ENCODE results near the gene COL9A2. TPM values are rescaled to one million over a fixed set of nuclear protein-coding genes. Genes with fewer than 3 reads are reported as not detected.

The COL9A2 gene
- total and polyA plus RNA-seq, 2 experiments from 2014 or later = 3.4 to 5.9 TPM

- Histone ChIP-seq H3K27ac (no peak overlapping the region), H3K4me3 (no peak overlapping the region), H3K36me3 (peaks cover 33% of the 10 kb centered on the region), H3K4me1 (ENCODE audit: low read depth) (no peaks in the 10 kb centered on the region), H3K27me3 (no peaks in the 10 kb centered on the region), H3K9me3 (ENCODE audit: low read depth) (no peaks in the 10 kb centered on the region)
- DNase-seq (ENCODE audit: low read depth in 1 of 2, low spot score in 1 of 2) = no peak
- TF ChIP-seq CTCF (IDR thresholded peaks at IDR 0.05; ENCODE audit: low read depth, low read length) = no peak
Measured at GRCh38 chr1:40281853-40282252, 35.2 kb downstream of the COL9A2 start.

- H3K4me3 ChIP-seq = no peak overlapping the region
Measured at GRCh38 chr1:40276122-40276521, 41.0 kb downstream of the COL9A2 start.

GRCh38 chr1:40274331-40274730, 42.8 kb downstream of the COL9A2 start:
- peaks cover 42% of the 10 kb centered on the region for H3K36me3 ChIP-seq
- no peaks in the 10 kb centered on the region for H3K27me3 ChIP-seq
- H3K4me3 ChIP-seq = no peak overlapping the region
- DNase-seq (ENCODE audit: low read depth in 1 of 2, low spot score in 1 of 2) = no peak
- no peak for TF ChIP-seq CTCF (IDR thresholded peaks at IDR 0.05; ENCODE audit: low read depth, low read length)
- no peak overlapping the region for H3K27ac ChIP-seq
- H3K9me3 ChIP-seq (ENCODE audit: low read depth) = no peaks in the 10 kb centered on the region
- H3K4me1 ChIP-seq (ENCODE audit: low read depth) = no peaks in the 10 kb centered on the region

More at GRCh38 chr1:40276122-40276521, 41.0 kb downstream of the COL9A2 start:
- no peak overlapping the region for H3K27ac ChIP-seq
- peaks cover 35% of the 10 kb centered on the region for H3K36me3 ChIP-seq
- no peaks in the 10 kb centered on the region for H3K9me3 ChIP-seq (ENCODE audit: low read depth)
- no peaks in the 10 kb centered on the region for H3K4me1 ChIP-seq (ENCODE audit: low read depth)
- no peak for TF ChIP-seq CTCF (IDR thresholded peaks at IDR 0.05; ENCODE audit: low read depth, low read length)
- no peaks in the 10 kb centered on the region for H3K27me3 ChIP-seq
- DNase-seq (ENCODE audit: low read depth in 1 of 2, low spot score in 1 of 2) = no peak

- TF ChIP-seq CTCF (IDR thresholded peaks at IDR 0.05; ENCODE audit: low read depth, low read length) = no peak
- H3K27ac ChIP-seq = no peak overlapping the region
- H3K27me3 ChIP-seq = no peaks in the 10 kb centered on the region
- no peak for DNase-seq (ENCODE audit: low read depth in 1 of 2, low spot score in 1 of 2)
- no peak overlapping the region for H3K4me3 ChIP-seq
- no peaks in the 10 kb centered on the region for H3K9me3 ChIP-seq (ENCODE audit: low read depth)
- peaks cover 45% of the 10 kb centered on the region for H3K36me3 ChIP-seq
- no peaks in the 10 kb centered on the region for H3K4me1 ChIP-seq (ENCODE audit: low read depth)
Measured at GRCh38 chr1:40273547-40274166, 43.4 kb downstream of the COL9A2 start.

DNA sequence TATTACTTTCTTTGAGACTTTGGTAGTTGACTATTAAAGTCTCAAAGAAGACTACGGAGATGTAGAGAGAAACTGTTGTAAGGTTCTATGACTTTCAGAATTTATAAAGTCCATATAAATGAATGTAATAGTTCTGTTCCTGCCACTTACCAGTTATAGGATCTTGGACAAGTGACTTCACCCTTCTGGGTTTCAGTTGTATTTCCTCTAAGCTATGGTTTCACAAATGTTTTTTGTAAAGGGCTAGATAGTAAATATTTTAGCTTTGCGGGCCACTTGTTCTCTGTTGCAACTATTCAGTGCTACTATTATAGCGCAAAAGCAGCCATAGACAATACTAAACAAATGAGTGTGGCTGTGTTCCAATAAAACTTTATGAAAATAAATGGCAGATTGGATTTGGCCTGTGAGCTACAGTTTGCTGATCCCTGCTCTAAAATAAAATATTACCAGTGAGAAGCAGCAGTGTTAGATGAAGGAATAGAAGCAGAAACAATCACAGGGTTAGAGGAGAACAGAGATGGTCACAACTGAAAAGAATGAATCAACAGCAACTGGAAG, 44.4 kb downstream of the COL9A2 start:
- Histone ChIP-seq H3K27me3 (no peaks in the 10 kb centered on the region), H3K9me3 (ENCODE audit: low read depth) (no peaks in the 10 kb centered on the region), H3K27ac (no peak overlapping the region), H3K4me3 (no peak overlapping the region), H3K4me1 (ENCODE audit: low read depth) (no peaks in the 10 kb centered on the region), H3K36me3 (peaks cover 51% of the 10 kb centered on the region)
- TF ChIP-seq CTCF (IDR thresholded peaks at IDR 0.05; ENCODE audit: low read depth, low read length) = no peak
- DNase-seq (ENCODE audit: low read depth in 1 of 2, low spot score in 1 of 2) = no peak

Measured in cardiac muscle cell (in vitro differentiated cells and primary cell).